Transverse colon (tissue), 4 donors: ENCODE results near the gene CCBE1.

ENCODE experiments used
- CTCF ChIP-seq, 5 experiments: fragments of 200-600 bp in 3 of 5; fragments of 450-650 bp in 2 of 5; sonication (generic) in 3 of 5; IDR thresholded peaks; 1 replicate in 2 of 5; 2 replicates in 3 of 5; pipeline ENCODE4 v1.5.1; 2016 to 2017; ENCODE audit warnings: antibody characterized with exemption in 5 of 5, inconsistent platforms in 3 of 5, mild to moderate bottlenecking in 2 of 5, moderate library complexity in 1 of 5
- EP300 ChIP-seq: sonication (generic); formaldehyde crosslinking; IDR thresholded peaks from one replicate; pipeline ENCODE4 v1.6.1; 2017; ENCODE audit warnings: antibody characterized with exemption, low read depth
- POLR2A ChIP-seq: fragments of 450-650 bp; IDR thresholded peaks from one replicate; pipeline ENCODE4 v1.6.1; 2016; ENCODE audit warnings: antibody characterized with exemption, mild to moderate bottlenecking, moderate library complexity
- POLR2AphosphoS5 ChIP-seq, 3 donors: sonication (generic); formaldehyde crosslinking; IDR thresholded peaks; one replicate each; pipeline ENCODE4 v1.6.1; 2016; ENCODE audit warnings: antibody characterized with exemption in 3 of 3

GRCh38 chr18:59690996-59691395 is 6.2 kb downstream of the CCBE1 start:
- no peak for TF ChIP-seq CTCF (IDR thresholded peaks at IDR 0.05)
- no peak for TF ChIP-seq POLR2A
- no peak for TF ChIP-seq POLR2AphosphoS5 (IDR thresholded peaks at IDR 0.05)
- TF ChIP-seq EP300 = no peak
